Measurements from ENCODE around the gene SLC9A5. TPM values are rescaled to one million over a fixed set of nuclear protein-coding genes. Genes with fewer than 3 reads are reported as not detected.

The SLC9A5 gene
- total RNA-seq, 1 donor from 2014 or later: 4.4 TPM

DNA sequence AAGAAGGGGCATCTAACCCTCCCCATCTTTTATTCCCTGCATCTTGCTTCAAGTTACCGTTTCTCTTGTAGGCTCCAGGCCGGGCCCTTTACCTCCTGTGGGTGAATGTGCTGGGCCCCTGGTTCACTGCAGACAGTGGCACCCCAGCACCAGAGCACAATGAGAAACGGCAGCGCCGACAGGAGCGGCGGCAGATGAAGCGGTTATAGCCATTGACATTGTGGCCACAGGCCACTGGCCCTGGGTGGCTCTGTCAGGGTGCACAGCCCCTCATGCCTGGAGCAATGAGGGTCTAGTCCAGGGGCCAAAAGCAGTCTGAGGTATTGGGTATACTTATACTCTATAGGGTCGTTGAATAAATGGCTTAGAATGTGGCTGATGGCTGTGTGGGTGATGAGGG, 19.9 kb upstream of the SLC9A5 start:
- peak overlapping the region; percentile 72 for H3K4me3 Mint-ChIP-seq
- DNase-seq (ENCODE audit: extremely low spot score, unreplicated experiment): no peak
- no peak overlapping the region for H3K27ac Mint-ChIP-seq
- H3K36me3 Mint-ChIP-seq: peaks cover 8% of the 10 kb centered on the region
- H3K9me3 Mint-ChIP-seq: no peaks in the 10 kb centered on the region
- peaks cover 21% of the 10 kb centered on the region for H3K4me1 Mint-ChIP-seq (ENCODE audit: unreplicated experiment)
- H3K27me3 Mint-ChIP-seq: no peaks in the 10 kb centered on the region
- TF ChIP-seq, protein P1, sequence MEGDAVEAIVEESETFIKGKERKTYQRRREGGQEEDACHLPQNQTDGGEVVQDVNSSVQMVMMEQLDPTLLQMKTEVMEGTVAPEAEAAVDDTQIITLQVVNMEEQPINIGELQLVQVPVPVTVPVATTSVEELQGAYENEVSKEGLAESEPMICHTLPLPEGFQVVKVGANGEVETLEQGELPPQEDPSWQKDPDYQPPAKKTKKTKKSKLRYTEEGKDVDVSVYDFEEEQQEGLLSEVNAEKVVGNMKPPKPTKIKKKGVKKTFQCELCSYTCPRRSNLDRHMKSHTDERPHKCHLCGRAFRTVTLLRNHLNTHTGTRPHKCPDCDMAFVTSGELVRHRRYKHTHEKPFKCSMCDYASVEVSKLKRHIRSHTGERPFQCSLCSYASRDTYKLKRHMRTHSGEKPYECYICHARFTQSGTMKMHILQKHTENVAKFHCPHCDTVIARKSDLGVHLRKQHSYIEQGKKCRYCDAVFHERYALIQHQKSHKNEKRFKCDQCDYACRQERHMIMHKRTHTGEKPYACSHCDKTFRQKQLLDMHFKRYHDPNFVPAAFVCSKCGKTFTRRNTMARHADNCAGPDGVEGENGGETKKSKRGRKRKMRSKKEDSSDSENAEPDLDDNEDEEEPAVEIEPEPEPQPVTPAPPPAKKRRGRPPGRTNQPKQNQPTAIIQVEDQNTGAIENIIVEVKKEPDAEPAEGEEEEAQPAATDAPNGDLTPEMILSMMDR (conservative IDR thresholded peaks at IDR 0.05): no peak

DNA sequence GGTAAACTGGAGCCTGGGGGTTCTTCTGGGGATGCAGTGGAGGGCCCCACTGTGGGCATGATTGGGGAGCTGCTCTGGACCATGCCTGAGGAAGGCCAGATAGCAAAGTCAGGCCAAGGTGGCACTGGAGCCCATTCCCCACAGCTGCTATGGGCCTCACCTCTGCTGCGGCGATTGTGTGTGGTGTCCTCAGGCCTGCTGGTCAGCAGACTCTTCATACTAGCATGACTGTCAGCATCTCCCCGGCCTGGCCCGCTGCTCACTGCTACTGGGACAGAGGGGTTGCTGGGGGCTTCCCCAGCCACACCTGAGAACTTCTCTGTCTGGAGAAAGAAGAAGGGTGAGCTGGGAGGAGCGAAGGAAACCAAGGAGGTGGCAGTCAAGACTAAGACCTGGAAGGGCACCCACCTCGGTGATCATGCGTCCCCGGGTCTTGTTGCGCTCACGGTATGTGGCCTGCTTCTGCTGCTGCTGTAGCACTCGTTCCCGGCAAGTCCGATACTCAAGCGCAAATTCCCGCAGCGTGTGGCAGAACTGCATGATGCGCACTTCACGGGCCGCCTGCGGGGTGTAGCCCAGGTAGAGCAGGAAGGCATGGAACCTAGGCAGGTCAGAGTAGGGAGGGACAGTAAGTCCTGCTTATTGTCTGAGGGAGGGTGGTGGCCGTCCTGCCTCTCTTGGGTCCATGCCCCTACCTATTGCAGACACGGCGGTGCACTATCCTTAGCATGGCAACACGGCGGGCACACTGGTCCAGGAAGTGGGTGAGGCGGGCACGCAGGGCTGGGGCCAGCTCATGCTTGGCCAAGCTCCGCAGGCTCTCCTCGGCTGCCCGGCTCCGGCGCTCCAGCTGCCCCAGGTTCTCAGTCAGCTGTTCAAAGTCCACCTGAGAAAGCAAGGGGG, 18.6 kb upstream of the SLC9A5 start:
- Mint-ChIP-seq H3K36me3 (peaks cover 8% of the 10 kb centered on the region), H3K27me3 (no peaks in the 10 kb centered on the region), H3K27ac (no peak overlapping the region), H3K4me3 (peak overlapping the region; percentile 72), H3K9me3 (no peaks in the 10 kb centered on the region), H3K4me1 (ENCODE audit: unreplicated experiment) (peaks cover 21% of the 10 kb centered on the region)
- TF ChIP-seq, protein P1 (conservative IDR thresholded peaks at IDR 0.05): no peak
- DNase-seq (ENCODE audit: extremely low spot score, unreplicated experiment): no peak

DNA sequence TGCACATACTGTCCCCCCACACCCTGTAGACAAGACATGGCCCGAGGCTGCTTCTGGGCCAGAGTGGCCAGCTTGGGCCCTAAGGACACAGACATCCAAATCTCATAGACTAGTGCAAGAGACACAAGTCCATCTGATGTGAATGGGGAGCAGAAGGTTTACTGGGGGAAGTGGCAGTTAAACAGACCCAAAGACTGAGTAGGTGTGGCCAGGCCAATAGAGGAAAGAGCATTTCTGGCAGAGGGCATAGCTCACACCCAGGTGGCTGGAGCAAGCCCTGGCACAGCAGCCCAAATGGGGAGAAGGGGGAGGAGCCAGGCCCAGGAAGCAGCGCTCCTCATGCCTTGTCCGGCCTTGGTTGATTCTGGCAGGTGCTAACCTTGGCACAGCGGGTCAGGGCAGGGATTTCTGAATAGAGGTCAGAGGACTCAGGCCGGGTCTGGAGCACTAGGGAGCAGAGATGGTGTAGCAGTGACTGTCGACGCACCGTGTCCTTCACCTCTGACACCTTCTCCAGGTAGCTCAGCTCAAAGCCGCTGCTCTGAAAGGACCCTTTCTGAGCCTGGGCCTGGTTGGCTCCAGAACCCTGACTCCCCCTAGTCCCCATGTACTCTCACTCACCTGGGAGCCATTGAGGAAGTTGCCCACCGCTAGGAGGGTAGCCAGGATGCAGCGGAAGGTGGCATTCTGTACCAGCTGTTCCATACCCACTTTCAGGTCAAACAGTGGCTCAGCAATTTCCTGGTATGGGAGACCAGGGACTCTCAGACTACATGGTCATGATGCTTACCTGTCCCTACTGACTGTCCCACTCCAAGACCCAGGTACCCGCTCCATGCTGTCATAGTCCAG, 17.7 kb upstream of the SLC9A5 start:
- DNase-seq (ENCODE audit: extremely low spot score, unreplicated experiment): no peak
- no peaks in the 10 kb centered on the region for H3K27me3 Mint-ChIP-seq
- peaks cover 17% of the 10 kb centered on the region for H3K4me1 Mint-ChIP-seq (ENCODE audit: unreplicated experiment)
- no peak overlapping the region for H3K27ac Mint-ChIP-seq
- no peak overlapping the region for H3K4me3 Mint-ChIP-seq
- TF ChIP-seq, protein P1 (conservative IDR thresholded peaks at IDR 0.05): no peak
- H3K9me3 Mint-ChIP-seq: no peaks in the 10 kb centered on the region
- peaks cover 9% of the 10 kb centered on the region for H3K36me3 Mint-ChIP-seq

DNA sequence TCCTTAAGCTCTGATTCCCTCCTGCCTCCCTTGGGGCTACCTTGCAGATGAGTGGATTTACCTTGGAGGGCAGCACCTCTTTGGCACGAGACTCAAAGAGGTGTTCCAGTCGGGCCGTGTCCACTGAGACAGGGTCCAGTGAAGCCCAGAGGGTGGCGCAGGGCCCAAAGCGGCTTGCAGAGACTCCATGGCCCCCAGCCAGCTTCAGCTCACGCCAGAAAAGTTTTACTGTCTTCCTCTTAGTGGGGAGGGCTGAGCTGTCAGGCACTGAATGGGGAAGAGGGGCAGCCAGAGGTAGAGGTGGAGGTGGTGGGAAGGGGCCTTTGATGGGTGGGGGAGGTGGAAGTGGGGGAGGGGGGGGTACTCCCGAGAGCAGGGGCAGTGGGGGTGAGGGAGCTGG, 15.2 kb upstream of the SLC9A5 start:
- Mint-ChIP-seq H3K4me1 (ENCODE audit: unreplicated experiment) (no peaks in the 10 kb centered on the region), H3K9me3 (no peaks in the 10 kb centered on the region)

DNA sequence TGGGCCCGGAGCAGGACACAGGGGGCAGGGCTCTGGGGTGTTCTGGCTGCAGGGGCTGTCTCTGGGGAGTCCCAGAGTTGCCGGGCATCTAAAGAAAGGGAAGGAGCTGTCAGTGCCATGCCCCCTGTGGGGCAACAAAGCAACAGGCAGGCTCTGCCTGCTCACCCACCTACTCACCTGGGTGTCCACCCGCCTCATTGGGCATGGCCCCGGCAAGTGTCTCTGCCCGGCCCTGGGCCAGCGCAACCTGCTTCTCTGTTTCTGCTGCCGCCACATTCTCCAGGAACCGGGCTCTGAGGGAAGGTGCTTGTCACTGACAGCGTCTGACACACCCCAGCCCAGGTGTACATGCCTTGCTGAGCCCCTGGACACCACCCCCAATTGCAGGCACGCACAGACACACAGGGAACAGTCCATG, 14.6 kb upstream of the SLC9A5 start:
- Mint-ChIP-seq H3K27me3 (no peaks in the 10 kb centered on the region), H3K4me1 (ENCODE audit: unreplicated experiment) (no peaks in the 10 kb centered on the region), H3K36me3 (peaks cover 12% of the 10 kb centered on the region), H3K4me3 (no peak overlapping the region), H3K27ac (no peak overlapping the region), H3K9me3 (no peaks in the 10 kb centered on the region)
- DNase-seq (ENCODE audit: extremely low spot score, unreplicated experiment): no peak
- TF ChIP-seq, protein P1 (conservative IDR thresholded peaks at IDR 0.05): no peak

More for the DNA sequence above, 15.2 kb upstream of the SLC9A5 start:
- no peak for DNase-seq (ENCODE audit: extremely low spot score, unreplicated experiment)
- TF ChIP-seq, protein P1 (conservative IDR thresholded peaks at IDR 0.05): no peak
- Mint-ChIP-seq H3K4me3 (no peak overlapping the region), H3K36me3 (peaks cover 12% of the 10 kb centered on the region), H3K27ac (no peak overlapping the region), H3K27me3 (no peaks in the 10 kb centered on the region)
